Left lobe of liver (tissue), 2 donors: Measurements from ENCODE around the gene TTC32. TPM values are rescaled to one million over a fixed set of nuclear protein-coding genes. Genes with fewer than 3 reads are reported as not detected.

Experiments used
- ATAC-seq: fragments of 200-7000 bp; cut with Tn5 transposase; one replicate; pipeline ENCODE4 v1.9.1; 2020; ENCODE audit warnings: mild to moderate bottlenecking, moderate library complexity
- DNase-seq: peaks from one replicate; pipeline ENCODE4 v3.0.0-alpha.2; 2020; ENCODE audit warnings: low spot score
- total RNA-seq: library from RNA; stranded (reverse); gene quantifications from one replicate; pipeline ENCODE4 v1.2.1, GENCODE V29; 2021
- donor health status: DM: no; HTN: no; CAD: no; lungs with moderate emphysema.
- donor health status: DM: no; HTN: yes; CAD: no.

Gene TTC32
- total RNA-seq, 1 donor from 2014 or later = 4.9 TPM

GRCh38 chr2:19878268-19879046 lies 23.3 kb downstream of the TTC32 start:
- peak; percentile 38 for DNase-seq
- ATAC-seq = no peak

GRCh38 chr2:19876751-19877150 lies 25.0 kb downstream of the TTC32 start:
- no peak for ATAC-seq

GRCh38 chr2:19875280-19875679 lies 26.5 kb downstream of the TTC32 start:
- DNase-seq = no peak
- no peak for ATAC-seq

More at GRCh38 chr2:19876751-19877150, 25.0 kb downstream of the TTC32 start:
- peak; percentile 4 for DNase-seq

- DNase-seq = peak; percentile 8
These were observed 27.1 kb downstream of the TTC32 start for GRCh38 chr2:19874726-19875125.

GRCh38 chr2:19873014-19873413 lies 28.8 kb downstream of the TTC32 start:
- no peak for ATAC-seq
- no peak for DNase-seq

More at GRCh38 chr2:19874726-19875125, 27.1 kb downstream of the TTC32 start:
- ATAC-seq = no peak

GRCh38 chr2:19872302-19872701 lies 29.5 kb downstream of the TTC32 start:
- ATAC-seq (no peak), DNase-seq (no peak)

GRCh38 chr2:19871836-19872235 lies 29.9 kb downstream of the TTC32 start:
- ATAC-seq = no peak
- DNase-seq = no peak

- no peak for DNase-seq
- no peak for ATAC-seq
These were observed 31.0 kb downstream of the TTC32 start for GRCh38 chr2:19870792-19871191.

- ATAC-seq (peak; percentile 22), DNase-seq (no peak)
These were observed 32.8 kb downstream of the TTC32 start for GRCh38 chr2:19868701-19869580.

- ATAC-seq (no peak), DNase-seq (no peak)
These were observed 33.6 kb downstream of the TTC32 start for GRCh38 chr2:19868224-19868623.

GRCh38 chr2:19866771-19867170 lies 35.0 kb downstream of the TTC32 start:
- ATAC-seq = no peak

GRCh38 chr2:19865151-19865550 lies 36.6 kb downstream of the TTC32 start:
- ATAC-seq = no peak
- no peak for DNase-seq

More at GRCh38 chr2:19866771-19867170, 35.0 kb downstream of the TTC32 start:
- no peak for DNase-seq

- no peak for ATAC-seq
These were observed 37.4 kb downstream of the TTC32 start for GRCh38 chr2:19864381-19864780.

GRCh38 chr2:19863303-19864041 lies 38.3 kb downstream of the TTC32 start:
- peak; percentile 96 for ATAC-seq

More at GRCh38 chr2:19864381-19864780, 37.4 kb downstream of the TTC32 start:
- DNase-seq = no peak

GRCh38 chr2:19861813-19862212 lies 40.0 kb downstream of the TTC32 start:
- DNase-seq = no peak
- ATAC-seq = no peak

More at GRCh38 chr2:19863303-19864041, 38.3 kb downstream of the TTC32 start:
- DNase-seq = peak; percentile 83

GRCh38 chr2:19860022-19860421 lies 41.8 kb downstream of the TTC32 start:
- no peak for ATAC-seq
- no peak for DNase-seq

GRCh38 chr2:19859565-19859964 lies 42.2 kb downstream of the TTC32 start:
- ATAC-seq (no peak), DNase-seq (no peak)

GRCh38 chr2:19857806-19858205 lies 44.0 kb downstream of the TTC32 start:
- DNase-seq (no peak), ATAC-seq (no peak)

GRCh38 chr2:19857100-19857499 lies 44.7 kb downstream of the TTC32 start:
- DNase-seq (no peak), ATAC-seq (peak; percentile 58)

GRCh38 chr2:19855542-19856431 lies 46.0 kb downstream of the TTC32 start:
- DNase-seq (no peak), ATAC-seq (peak; percentile 66)
